ENCODE data around the gene INAVA.

Gene INAVA

DNA sequence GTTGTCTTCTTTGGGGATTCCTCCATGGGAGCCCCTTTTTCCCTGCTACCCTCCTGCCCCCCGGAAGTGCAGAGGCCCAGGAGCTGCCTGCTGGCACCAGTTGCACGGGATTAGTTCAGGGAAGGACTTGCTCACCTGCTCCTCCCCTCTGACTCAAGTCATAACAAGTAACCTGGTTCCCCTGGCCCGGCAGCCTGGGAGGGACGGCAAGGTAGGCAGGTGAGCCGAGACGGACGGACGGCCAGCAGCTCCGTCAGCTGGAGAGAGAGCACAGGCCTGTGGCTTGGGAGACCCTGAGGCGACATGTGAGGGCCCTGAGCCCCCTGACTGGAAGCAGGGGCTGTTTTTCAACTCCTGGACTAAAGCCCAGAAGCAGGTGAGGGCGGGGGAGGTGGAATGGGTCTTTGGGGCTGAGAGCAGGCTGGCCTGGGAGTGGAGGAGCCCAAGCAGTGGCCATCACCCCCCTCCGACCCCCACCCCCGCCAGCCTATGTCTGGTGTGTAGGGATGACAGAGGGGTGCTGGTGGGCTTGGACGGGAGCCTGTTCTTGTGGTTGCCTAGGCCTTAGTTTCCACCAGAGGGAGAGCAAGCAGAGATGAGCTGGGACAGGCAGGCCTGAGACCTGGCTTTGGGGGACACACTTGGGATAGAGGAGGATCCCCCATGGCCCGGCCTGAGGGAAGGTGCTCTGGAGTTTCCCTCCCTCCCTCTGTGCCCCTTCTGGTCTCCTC, at the start of gene INAVA:
Gene INAVA, plus strand, starts transcription at position 189 of the 731 bp plus-strand sequence. CDS start 3,501 bp downstream, outside the sequence.
- peak within 1 kb of the TSS; percentile 65 for H3K4me3 ChIP-seq (ENCODE audit: low read length)
- peak within 1 kb of the TSS; percentile 70 for H3K9ac ChIP-seq (ENCODE audit: low read length)
- H3K36me3 ChIP-seq (ENCODE audit: control insufficient read depth, insufficient read depth, low read length) = peaks cover 7% of the 10 kb centered on the region
- no peaks in the 10 kb centered on the region for H3K4me1 ChIP-seq (ENCODE audit: control insufficient read depth, insufficient read depth, low read length)
- peaks cover 2% of the 10 kb centered on the region for H3K27me3 ChIP-seq (ENCODE audit: control insufficient read depth, insufficient read depth, low read length)
- peak within 1 kb of the TSS; percentile 4 for H3K27ac ChIP-seq (ENCODE audit: low read depth, low read length)

DNA sequence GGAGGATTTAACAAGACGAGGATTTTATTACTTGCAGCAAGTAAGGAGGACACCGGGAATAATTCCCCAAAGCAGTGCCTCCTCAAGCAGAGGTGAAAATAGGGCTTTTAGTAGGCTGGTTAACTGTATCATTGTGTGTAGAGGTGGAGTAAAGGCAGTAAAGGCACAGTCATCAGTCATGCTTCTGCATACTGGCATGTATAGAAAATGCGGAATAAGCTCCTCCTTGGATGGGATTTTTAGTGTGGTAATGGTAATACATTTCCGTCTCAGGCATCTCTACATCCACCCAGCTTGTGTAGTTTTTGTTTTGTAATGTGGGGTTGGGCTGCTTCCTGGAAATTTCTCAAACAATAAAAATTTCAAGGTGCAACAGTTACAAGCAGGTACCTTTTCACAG, 49.3 kb upstream of the INAVA start:
- H3K36me3 ChIP-seq (ENCODE audit: control insufficient read depth, insufficient read depth, low read length) = peaks cover 12% of the 10 kb centered on the region
- H3K9ac ChIP-seq (ENCODE audit: low read length) = no peak overlapping the region
- H3K27ac ChIP-seq (ENCODE audit: low read depth, low read length) = no peak overlapping the region
- no peaks in the 10 kb centered on the region for H3K4me1 ChIP-seq (ENCODE audit: control insufficient read depth, insufficient read depth, low read length)
- H3K4me3 ChIP-seq (ENCODE audit: low read length) = no peak overlapping the region
- no peaks in the 10 kb centered on the region for H3K27me3 ChIP-seq (ENCODE audit: control insufficient read depth, insufficient read depth, low read length)

DNA sequence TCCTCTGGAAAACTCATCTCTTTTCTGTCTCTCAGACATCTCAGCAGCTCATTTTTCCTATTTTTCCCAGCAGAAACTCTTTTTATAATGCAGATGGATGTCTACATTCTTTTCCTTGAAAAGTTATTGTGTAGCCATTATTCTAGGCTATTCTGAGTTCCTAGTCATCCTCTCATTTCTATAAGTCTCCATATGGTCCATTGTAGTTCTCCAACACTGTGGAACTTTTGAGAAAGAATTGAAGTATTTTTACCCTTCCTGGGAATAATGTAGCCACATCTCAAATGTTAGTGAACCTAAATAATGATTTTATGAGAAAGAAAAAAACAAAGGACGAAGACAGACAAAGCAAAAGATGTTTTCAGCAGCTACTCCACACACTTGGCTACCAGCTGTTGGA, 48.3 kb upstream of the INAVA start:
- peaks cover 14% of the 10 kb centered on the region for H3K36me3 ChIP-seq (ENCODE audit: control insufficient read depth, insufficient read depth, low read length)
- no peaks in the 10 kb centered on the region for H3K27me3 ChIP-seq (ENCODE audit: control insufficient read depth, insufficient read depth, low read length)
- H3K27ac ChIP-seq (ENCODE audit: low read depth, low read length) = no peak overlapping the region
- H3K9ac ChIP-seq (ENCODE audit: low read length) = no peak overlapping the region
- no peak overlapping the region for H3K4me3 ChIP-seq (ENCODE audit: low read length)
- no peaks in the 10 kb centered on the region for H3K4me1 ChIP-seq (ENCODE audit: control insufficient read depth, insufficient read depth, low read length)

GRCh38 chr1:200849430-200849829, 45.3 kb upstream of the INAVA start:
- no peaks in the 10 kb centered on the region for H3K27me3 ChIP-seq (ENCODE audit: control insufficient read depth, insufficient read depth, low read length)
- H3K27ac ChIP-seq (ENCODE audit: low read depth, low read length) = no peak overlapping the region
- no peaks in the 10 kb centered on the region for H3K4me1 ChIP-seq (ENCODE audit: control insufficient read depth, insufficient read depth, low read length)
- H3K9ac ChIP-seq (ENCODE audit: low read length) = no peak overlapping the region
- peaks cover 14% of the 10 kb centered on the region for H3K36me3 ChIP-seq (ENCODE audit: control insufficient read depth, insufficient read depth, low read length)
- H3K4me3 ChIP-seq (ENCODE audit: low read length) = no peak overlapping the region

DNA sequence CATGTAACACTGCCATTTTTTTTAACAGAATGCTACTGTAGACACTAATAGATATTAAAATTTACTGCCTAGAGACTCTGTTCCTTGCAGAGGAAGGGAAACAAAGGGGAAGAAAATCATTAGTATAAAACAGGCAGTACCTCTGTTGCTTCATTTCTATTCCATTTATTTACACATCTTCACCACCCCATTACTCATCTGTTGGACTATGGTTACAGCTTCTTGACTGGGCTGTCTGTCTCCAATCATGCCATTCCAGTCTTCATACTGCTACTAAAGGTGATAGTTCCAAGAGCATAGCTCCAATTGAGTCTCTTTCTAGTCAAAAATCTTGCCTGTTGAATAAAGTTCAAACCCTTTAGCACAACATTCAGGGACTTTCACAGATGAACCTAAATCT, 44.1 kb upstream of the INAVA start:
- no peak overlapping the region for H3K27ac ChIP-seq (ENCODE audit: low read depth, low read length)
- H3K4me3 ChIP-seq (ENCODE audit: low read length) = no peak overlapping the region
- no peaks in the 10 kb centered on the region for H3K27me3 ChIP-seq (ENCODE audit: control insufficient read depth, insufficient read depth, low read length)
- H3K36me3 ChIP-seq (ENCODE audit: control insufficient read depth, insufficient read depth, low read length) = peaks cover 14% of the 10 kb centered on the region
- no peak overlapping the region for H3K9ac ChIP-seq (ENCODE audit: low read length)
- H3K4me1 ChIP-seq (ENCODE audit: control insufficient read depth, insufficient read depth, low read length) = no peaks in the 10 kb centered on the region

- Histone ChIP-seq H3K4me3 (ENCODE audit: low read length) (no peak overlapping the region), H3K4me1 (ENCODE audit: control insufficient read depth, insufficient read depth, low read length) (no peaks in the 10 kb centered on the region), H3K36me3 (ENCODE audit: control insufficient read depth, insufficient read depth, low read length) (peaks cover 7% of the 10 kb centered on the region), H3K27ac (ENCODE audit: low read depth, low read length) (no peak overlapping the region), H3K9ac (ENCODE audit: low read length) (no peak overlapping the region), H3K27me3 (ENCODE audit: control insufficient read depth, insufficient read depth, low read length) (no peaks in the 10 kb centered on the region)
Observed at GRCh38 chr1:200856716-200857357, 37.9 kb upstream of the INAVA start.

- Histone ChIP-seq H3K9ac (ENCODE audit: low read length) (no peak overlapping the region), H3K36me3 (ENCODE audit: control insufficient read depth, insufficient read depth, low read length) (peaks cover 7% of the 10 kb centered on the region), H3K27ac (ENCODE audit: low read depth, low read length) (no peak overlapping the region), H3K27me3 (ENCODE audit: control insufficient read depth, insufficient read depth, low read length) (no peaks in the 10 kb centered on the region), H3K4me3 (ENCODE audit: low read length) (no peak overlapping the region), H3K4me1 (ENCODE audit: control insufficient read depth, insufficient read depth, low read length) (no peaks in the 10 kb centered on the region)
Observed at GRCh38 chr1:200857804-200858203, 36.9 kb upstream of the INAVA start.

DNA sequence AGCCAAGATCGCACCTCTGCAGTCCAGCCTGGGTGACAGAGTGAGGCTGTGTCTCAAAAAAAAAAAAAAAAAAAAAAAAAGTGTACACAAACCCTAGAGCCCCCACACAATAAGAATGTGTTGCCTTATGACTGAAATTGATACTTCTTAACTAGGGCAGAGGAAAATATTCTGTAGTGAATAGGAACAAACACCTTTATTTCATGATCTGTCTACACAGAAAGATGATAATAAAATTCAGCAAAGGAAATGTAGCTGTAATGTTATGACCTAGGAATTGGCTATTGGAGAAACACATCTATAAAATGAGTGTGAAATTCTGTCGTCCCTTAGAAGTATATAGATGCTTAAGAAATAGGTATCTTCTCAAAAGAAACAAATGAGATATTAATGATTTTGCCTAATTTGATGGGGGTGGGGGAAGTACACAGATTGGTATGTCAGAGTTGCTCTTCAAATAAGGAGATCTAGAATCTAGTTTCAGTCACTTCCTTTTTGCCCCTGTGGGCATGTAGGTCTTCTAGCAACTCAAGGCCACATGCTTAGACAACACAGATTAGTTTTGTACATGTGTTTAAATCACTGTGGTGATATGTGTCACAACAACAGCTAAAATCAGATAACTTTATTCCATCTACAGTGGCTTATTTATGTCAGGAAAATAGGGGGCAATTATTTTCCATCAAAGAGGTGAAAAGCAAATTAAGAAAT, 32.6 kb upstream of the INAVA start:
- H3K4me3 ChIP-seq (ENCODE audit: low read length) = no peak overlapping the region
- H3K27ac ChIP-seq (ENCODE audit: low read depth, low read length) = no peak overlapping the region
- H3K27me3 ChIP-seq (ENCODE audit: control insufficient read depth, insufficient read depth, low read length) = no peaks in the 10 kb centered on the region
- H3K9ac ChIP-seq (ENCODE audit: low read length) = no peak overlapping the region
- H3K4me1 ChIP-seq (ENCODE audit: control insufficient read depth, insufficient read depth, low read length) = no peaks in the 10 kb centered on the region
- H3K36me3 ChIP-seq (ENCODE audit: control insufficient read depth, insufficient read depth, low read length) = no peaks in the 10 kb centered on the region

DNA sequence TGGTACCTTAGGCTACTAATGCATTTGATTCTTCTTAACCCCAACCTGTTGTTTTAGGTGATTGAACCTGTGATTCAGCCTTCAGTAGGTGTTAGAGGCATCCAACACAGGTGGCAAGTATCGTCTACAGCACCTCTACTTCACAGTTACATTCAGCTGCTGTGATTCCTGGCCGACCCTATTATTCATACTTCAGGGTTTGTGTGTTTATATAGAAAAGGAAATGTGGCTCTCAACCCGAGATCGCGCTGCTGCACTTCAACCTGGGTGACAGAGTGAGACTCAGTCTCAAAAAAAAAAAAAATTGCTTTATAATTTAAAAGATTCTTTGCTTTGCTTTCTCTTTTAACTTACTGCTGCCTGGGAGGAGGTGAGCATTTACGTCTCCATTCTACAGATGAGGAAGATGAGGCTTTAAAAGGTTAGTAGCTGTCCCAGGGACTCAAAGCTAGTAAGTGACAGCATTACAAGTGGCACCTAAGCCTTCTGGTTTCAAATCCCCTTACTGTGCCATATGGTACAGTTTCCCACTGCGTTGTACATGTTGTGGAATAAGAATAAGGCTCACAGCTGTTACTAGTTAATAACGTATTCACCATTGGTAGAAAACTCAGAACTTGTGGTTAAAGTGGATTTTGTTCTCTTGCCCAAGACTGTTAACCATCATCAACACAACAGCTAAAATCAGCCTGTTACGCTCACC, 31.8 kb upstream of the INAVA start:
- Histone ChIP-seq H3K27ac (ENCODE audit: low read depth, low read length) (no peak overlapping the region), H3K9ac (ENCODE audit: low read length) (no peak overlapping the region), H3K36me3 (ENCODE audit: control insufficient read depth, insufficient read depth, low read length) (no peaks in the 10 kb centered on the region), H3K4me3 (ENCODE audit: low read length) (no peak overlapping the region), H3K4me1 (ENCODE audit: control insufficient read depth, insufficient read depth, low read length) (no peaks in the 10 kb centered on the region), H3K27me3 (ENCODE audit: control insufficient read depth, insufficient read depth, low read length) (no peaks in the 10 kb centered on the region)

DNA sequence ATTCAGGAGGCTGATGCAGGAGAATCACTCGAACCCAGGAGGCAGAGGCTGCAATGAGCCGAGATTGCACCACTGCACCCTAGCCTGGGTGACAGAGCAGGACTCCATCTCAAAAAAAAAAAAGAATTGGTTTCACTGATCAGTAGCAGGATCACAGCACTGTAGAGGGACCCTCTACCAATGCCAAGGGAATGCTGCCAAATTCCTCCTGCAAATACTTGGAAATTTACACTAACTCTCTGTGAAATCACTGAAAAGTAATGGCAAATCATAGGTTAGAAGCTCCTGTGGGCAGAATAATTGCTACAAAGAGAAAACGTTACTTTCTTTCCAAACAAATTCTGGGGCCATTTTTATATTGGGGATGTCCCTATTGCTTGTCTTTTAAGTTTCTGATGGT, 28.6 kb upstream of the INAVA start:
- H3K4me1 ChIP-seq (ENCODE audit: control insufficient read depth, insufficient read depth, low read length) = no peaks in the 10 kb centered on the region
- H3K27ac ChIP-seq (ENCODE audit: low read depth, low read length) = no peak overlapping the region
- no peaks in the 10 kb centered on the region for H3K27me3 ChIP-seq (ENCODE audit: control insufficient read depth, insufficient read depth, low read length)
- no peak overlapping the region for H3K9ac ChIP-seq (ENCODE audit: low read length)
- no peaks in the 10 kb centered on the region for H3K36me3 ChIP-seq (ENCODE audit: control insufficient read depth, insufficient read depth, low read length)
- no peak overlapping the region for H3K4me3 ChIP-seq (ENCODE audit: low read length)

DNA sequence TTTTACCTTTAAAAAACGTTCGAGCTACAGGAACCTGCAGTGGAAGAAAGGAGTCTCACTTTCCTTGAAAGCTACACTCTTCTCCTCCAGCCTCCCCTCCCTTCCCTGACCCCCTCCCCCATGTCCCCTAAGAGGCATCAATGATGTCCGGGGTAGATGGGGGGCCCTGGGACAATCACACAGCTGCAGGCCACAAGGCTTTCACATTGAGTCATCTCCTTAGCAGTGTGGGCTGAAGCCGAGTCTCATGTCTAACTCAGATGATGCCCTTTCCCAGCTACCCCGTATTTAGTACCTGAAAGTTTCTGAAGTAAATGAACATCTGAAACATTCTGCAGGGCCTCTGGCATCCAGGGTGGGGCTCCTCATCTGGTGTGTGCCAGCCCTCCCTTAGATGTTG, 28.2 kb upstream of the INAVA start:
- H3K4me3 ChIP-seq (ENCODE audit: low read length) = no peak overlapping the region
- no peak overlapping the region for H3K9ac ChIP-seq (ENCODE audit: low read length)
- H3K4me1 ChIP-seq (ENCODE audit: control insufficient read depth, insufficient read depth, low read length) = no peaks in the 10 kb centered on the region
- no peak overlapping the region for H3K27ac ChIP-seq (ENCODE audit: low read depth, low read length)
- H3K36me3 ChIP-seq (ENCODE audit: control insufficient read depth, insufficient read depth, low read length) = no peaks in the 10 kb centered on the region
- H3K27me3 ChIP-seq (ENCODE audit: control insufficient read depth, insufficient read depth, low read length) = no peaks in the 10 kb centered on the region

Measured in rectal smooth muscle tissue (tissue), 1 donor.